K562 (cell line): ENCODE measurements around the gene OMA1.

Source experiments
- CHD4 ChIP-seq: fragments of 200-600 bp; sonication (generic); IDR thresholded peaks from 3 replicates; pipeline ENCODE4 v1.6.1; 2012; ENCODE audit warnings: low read depth, mild to moderate bottlenecking, mixed read lengths, low read length, inconsistent platforms; ENCODE audit not compliant: insufficient read depth, insufficient replicate concordance, poor library complexity, severe bottlenecking
- CREB1 ChIP-seq, 2 experiments: sonication (generic) in 1 of 2; formaldehyde crosslinking in 1 of 2; IDR thresholded peaks; 2 replicates each; pipeline versions ENCODE4 v1.6.1 to v1.8.0; 2012 to 2022; ENCODE audit warnings: inconsistent platforms in 1 of 2, mild to moderate bottlenecking in 1 of 2, missing genetic modification reagents in 1 of 2, moderate library complexity in 1 of 2
- CTCF ChIP-seq, 3 experiments: IDR thresholded peaks in 2 of 3; conservative IDR thresholded peaks in 1 of 3; 2 replicates each; pipeline ENCODE4 v1.5.1; 2011 to 2012; ENCODE audit warnings: low read length in 3 of 3, mild to moderate bottlenecking in 3 of 3, control low read depth in 2 of 3, improper control_type of control experiment in 1 of 3, inconsistent platforms in 1 of 3, low read depth in 1 of 3, mixed read lengths in 1 of 3, moderate library complexity in 1 of 3; ENCODE audit not compliant: insufficient read depth in 2 of 3
- CXXC5 ChIP-seq: fragments of 250-450 bp; sonication (Bioruptor Pico); IDR thresholded peaks from 2 replicates; pipeline ENCODE4 v1.8.0; 2022; ENCODE audit warnings: inconsistent platforms, mild to moderate bottlenecking, moderate library complexity
- ESRRA ChIP-seq: fragments of 450-650 bp; IDR thresholded peaks from 2 replicates; pipeline ENCODE4 v1.6.1; 2014; ENCODE audit warnings: low read depth, mild to moderate bottlenecking, moderate library complexity, borderline replicate concordance
- HNRNPK ChIP-seq: fragments of 200-400 bp; formaldehyde crosslinking; IDR thresholded peaks from one replicate; pipeline ENCODE4 v1.6.1; 2018; ENCODE audit warnings: mild to moderate bottlenecking, low read depth, low read length; ENCODE audit not compliant: poor library complexity, severe bottlenecking
- RBM39 ChIP-seq: fragments of 200-400 bp; formaldehyde crosslinking; optimal IDR thresholded peaks from 2 replicates; pipeline ENCODE3; 2018; ENCODE audit warnings: low read depth, low read length
- REST ChIP-seq, 2 experiments: fragments of 450-650 bp; formaldehyde crosslinking in 1 of 2; IDR thresholded peaks; 2 replicates each; pipeline versions ENCODE4 v1.4.0 to v1.6.1; 2014 to 2020; ENCODE audit warnings: mild to moderate bottlenecking in 2 of 2, borderline replicate concordance in 1 of 2, low read depth in 1 of 2
- RUNX1 ChIP-seq: sonication (generic); IDR thresholded peaks from 2 replicates; pipeline ENCODE4 v1.6.1; 2016; ENCODE audit warnings: antibody characterized with exemption, low read depth
- TFAM ChIP-seq: fragments of 250-450 bp; sonication (Bioruptor Pico); conservative IDR thresholded peaks from 2 replicates; pipeline ENCODE4 v1.5.0; 2021; ENCODE audit warnings: mild to moderate bottlenecking, moderate library complexity
- ZHX1 ChIP-seq: fragments of 150-350 bp; conservative IDR thresholded peaks from 2 replicates; pipeline ENCODE4 v1.6.1; 2014; ENCODE audit warnings: low read length
- ZNF140 ChIP-seq: fragments of 250-450 bp; sonication (Bioruptor Pico); IDR thresholded peaks from 2 replicates; pipeline ENCODE4 v1.8.0; 2021; ENCODE audit warnings: moderate library complexity, mild to moderate bottlenecking, inconsistent platforms
- ZNF384 ChIP-seq: IDR thresholded peaks from 2 replicates; pipeline ENCODE4 v1.6.1; 2012; ENCODE audit warnings: low read depth, low read length, improper control_type of control experiment

GRCh38 chr1:58585166-58585565, 38.6 kb upstream of the OMA1 start:
- TF ChIP-seq TFAM (CRISPR knock-in tag), result no peak
- no peak for TF ChIP-seq CREB1 (IDR thresholded peaks at IDR 0.05)
- TF ChIP-seq CREB1 (CRISPR knock-in tag; IDR thresholded peaks at IDR 0.05), result no peak
- TF ChIP-seq ZHX1, result no peak
- TF ChIP-seq ZNF384, result no peak
- no peak for TF ChIP-seq CHD4
- no peak for TF ChIP-seq ZNF140 (CRISPR knock-in tag)
- TF ChIP-seq CTCF (IDR thresholded peaks at IDR 0.05 in 2 of 3, conservative IDR thresholded peaks at IDR 0.05 in 1 of 3; ENCODE audit: insufficient read depth in 2 of 3, low read depth in 1 of 3, low read length in 3 of 3), result no peak
- TF ChIP-seq RUNX1, result no peak
- TF ChIP-seq REST (IDR thresholded peaks at IDR 0.05; ENCODE audit: borderline replicate concordance), result no peak
- TF ChIP-seq REST (CRISPR knock-in tag; IDR thresholded peaks at IDR 0.05; ENCODE audit: low read depth), result no peak
- TF ChIP-seq ESRRA, result no peak
- no peak for TF ChIP-seq CXXC5 (CRISPR knock-in tag)
- no peak for TF ChIP-seq HNRNPK
- no peak for TF ChIP-seq RBM39
